SKM-1 (cell line): ENCODE results near the gene NR3C2.
"Not testable (repeated sequence)": the region's sequence is repeated elsewhere in the genome, so short reads cannot be mapped to it uniquely, and the experiment has no call there.

Experiments used
- DNase-seq: peaks from one replicate; lab custom pipeline; 2025; ENCODE audit not compliant: unreplicated experiment; lab: John Stamatoyannopoulos, UW

NR3C2 gene

DNA sequence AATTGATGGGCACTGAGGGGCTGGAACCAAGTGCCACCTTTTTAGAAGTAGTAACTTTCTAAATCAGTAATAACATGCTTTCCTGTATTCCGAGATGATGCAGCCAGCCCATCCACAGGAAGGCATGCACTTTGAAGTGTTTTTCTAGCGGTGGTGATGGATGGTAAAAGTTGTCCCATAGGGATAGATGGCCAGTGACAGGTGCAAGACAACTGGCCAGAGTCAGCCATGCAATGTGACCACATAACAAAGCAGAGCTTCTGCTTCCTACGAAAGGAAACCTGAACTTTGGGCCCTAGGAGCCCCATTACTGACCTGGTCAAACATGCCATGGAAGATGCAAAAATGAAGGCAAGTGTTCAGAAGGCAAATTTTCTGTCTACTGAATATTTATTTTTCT, 72.3 kb downstream of the NR3C2 start:
- DNase-seq, result no peak

DNA sequence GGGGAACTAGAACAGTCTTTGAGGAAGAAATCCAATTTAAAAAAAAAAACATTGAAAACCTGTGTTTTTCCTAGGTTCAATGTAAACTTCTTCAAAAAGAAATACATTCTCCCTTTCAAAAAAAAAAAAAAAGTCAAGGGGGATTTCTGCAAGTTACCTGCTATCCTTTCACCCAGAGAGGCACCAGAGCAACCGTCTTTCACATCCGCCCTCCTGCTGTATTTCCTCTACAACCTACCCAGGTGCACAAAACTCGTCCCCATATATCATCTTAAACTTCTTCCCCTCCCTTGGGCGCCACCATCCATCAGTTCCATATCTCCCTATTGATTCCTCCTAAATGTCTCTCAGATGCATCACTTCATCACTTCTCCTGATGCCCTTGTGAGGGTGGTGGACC, 74.5 kb downstream of the NR3C2 start:
- DNase-seq, result no peak

DNA sequence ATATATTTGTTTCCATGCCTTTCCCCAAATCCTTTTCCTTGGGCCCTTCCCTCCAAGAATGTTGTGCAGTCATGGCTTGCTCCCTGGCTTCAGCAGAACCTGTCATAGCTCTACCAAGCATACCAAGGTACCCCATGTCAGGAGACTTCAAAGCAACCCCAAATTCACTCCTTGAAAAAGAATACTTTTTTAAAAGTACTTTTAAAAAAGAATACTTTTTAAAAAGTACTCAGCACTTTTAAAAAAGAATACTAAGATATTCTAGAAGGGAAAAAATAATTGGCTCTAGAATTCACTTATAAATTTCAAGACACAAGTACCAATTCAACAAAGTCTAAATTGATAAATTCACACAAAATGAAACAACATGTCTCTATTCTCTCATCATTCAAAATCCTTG, 76.0 kb downstream of the NR3C2 start:
- no peak for DNase-seq

DNA sequence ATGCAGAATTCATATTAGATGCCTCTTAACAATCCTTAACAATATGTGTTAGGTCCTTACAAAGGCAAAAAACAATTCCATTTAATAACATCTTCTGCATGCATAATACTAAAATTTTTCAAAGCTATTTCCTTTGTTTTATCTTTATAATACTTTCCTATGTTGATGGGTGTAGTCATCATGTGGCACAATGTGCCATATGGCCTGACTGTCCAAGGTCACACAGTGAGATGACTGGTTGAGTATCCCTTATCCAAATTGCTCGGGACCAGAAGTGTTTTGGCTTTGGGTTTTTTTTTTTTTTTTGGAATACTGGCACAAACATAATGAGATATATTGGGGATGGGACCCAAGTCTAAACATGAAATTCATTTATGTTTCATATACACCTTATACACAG, 77.7 kb downstream of the NR3C2 start:
- no peak for DNase-seq

DNA sequence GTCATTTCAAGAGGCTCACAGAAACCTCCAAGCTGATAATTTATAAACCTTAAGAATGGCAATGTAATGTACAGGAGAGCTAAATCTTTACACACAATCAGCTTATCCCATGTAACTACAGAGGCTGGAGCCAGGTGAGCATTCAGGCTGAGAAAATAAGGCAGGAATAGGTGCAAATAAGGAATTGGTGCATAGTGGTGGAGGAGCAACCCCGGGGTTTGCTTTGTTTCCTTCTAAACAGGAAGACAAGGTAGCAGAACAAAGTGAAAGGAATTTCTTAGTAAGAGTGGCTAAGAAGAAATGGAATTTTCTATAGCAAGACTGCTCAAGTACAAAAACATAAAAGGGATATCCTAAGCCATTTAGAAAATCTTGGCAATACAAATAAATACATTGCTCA, 82.4 kb downstream of the NR3C2 start:
- no peak for DNase-seq

DNA sequence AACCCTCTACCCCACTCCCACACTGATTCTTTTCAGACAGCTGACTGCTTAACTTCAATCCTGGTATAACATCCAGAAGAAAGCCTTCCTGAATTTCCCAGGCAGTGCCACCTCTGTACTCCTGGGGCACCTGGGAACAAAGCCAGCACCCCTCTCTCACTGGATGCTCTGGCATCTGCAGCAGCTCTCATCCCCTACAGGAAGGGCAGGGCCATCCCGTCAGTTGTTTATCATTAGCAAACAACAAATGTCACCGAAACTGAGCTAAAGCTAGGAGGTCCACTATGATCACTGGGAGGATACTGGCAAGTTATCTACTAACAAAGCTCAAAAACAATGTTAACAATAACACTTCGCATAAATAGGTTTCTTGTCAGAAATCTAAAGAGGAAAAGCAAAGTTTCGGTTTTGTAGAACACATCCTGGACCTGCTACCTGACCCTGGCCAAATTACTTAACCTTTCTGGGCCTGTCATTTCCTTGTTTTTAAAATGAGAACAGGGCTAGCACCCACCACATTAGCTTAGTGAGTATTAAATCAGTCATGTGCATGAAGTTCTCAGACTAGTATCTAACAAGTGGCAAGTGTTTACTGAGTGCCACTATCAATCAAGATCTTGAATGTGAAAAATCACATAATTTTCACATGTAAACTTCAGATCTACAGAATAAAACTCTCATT, 86.6 kb downstream of the NR3C2 start:
- DNase-seq, result no peak

DNA sequence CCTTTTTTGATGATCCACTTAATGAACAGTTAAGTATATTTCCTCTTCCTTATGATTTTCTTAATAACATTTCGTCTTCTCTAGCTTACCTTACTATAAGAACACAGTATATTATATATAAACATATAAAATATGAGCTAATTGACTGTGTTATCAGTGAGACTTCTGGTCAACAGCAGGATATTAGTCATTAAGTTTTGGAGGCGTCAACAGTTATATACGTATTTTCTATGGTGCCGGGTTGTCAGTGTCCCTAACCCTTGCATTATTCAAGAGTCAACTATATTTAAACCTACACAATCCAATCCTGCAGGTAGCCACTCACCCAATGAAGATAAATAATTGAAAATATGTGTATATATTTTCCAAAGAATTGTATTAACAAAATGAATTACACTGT, 88.0 kb downstream of the NR3C2 start:
- no peak for DNase-seq

DNA sequence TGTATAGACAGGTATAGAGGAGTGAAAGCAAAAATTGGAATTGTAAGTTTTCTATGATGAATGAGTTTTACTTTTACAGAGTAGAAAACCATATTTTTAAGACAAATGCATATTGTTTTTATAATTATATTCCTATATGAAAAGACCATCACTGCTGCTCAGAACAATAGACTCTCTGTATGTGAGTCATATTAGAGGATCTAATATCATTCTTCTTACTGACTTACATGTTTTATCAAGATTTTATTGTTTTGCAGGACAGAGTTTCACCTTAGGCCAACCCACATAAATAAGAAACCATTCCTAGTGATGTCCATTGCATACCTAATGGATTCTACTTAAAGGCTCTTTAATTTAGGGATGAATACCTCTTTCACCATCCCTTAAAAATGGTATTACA, 88.6 kb downstream of the NR3C2 start:
- DNase-seq, result no peak

DNA sequence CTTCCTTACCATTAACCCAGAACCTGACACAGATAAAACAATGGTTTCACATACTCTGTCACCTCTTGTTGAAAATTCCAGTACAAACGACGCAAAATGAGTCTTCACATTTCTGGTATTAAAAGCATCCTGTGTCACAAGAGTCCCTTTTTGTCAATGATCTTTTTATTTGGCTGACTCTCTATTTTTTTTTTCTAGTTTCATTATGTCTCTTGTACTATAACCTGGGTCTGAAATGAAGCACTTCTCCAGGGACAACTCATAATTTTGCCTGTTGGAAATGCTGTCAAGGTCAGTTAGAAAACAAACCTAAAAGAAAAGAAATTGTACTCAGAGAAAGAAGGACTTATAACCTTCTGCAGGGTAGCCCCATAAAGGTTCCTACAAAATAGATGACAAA, 93.1 kb downstream of the NR3C2 start:
- no peak for DNase-seq

DNA sequence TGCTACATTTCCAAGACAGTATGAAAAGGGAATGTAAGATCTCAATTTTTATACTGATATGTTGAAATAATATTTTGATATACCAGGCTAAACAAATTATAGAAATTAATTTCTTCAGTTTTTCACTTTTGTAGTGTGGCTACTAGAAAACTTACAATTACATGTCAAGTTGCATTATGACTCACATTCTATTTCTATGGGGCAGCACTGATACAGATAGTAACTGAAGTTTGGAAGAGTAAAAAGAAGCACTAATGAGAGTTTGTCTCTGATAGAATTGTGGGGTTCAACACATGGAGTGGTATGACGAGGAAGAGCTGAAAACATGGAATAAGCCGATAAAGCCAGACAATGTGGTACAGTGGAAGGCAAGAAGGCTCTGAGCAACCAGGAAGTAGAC, 95.6 kb downstream of the NR3C2 start:
- no peak for DNase-seq

DNA sequence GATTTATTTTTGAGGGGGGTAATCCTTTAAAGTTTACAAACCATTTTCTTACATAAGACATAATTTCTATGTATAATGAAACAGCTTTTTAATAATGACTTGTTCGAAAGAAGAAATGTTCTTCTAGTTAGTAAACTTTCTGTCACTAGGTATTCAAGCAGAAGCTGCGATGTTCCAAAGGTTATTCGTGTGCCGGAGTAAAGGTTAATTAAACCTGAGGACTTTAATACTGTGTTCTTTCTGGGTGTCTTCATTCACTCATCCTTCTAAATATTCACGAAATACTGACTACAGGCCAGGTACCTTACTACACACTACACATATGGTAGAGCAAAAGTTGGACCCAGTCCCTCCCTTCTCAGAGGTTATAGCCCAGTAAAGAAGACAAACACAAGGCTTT, 96.7 kb downstream of the NR3C2 start:
- no peak for DNase-seq

DNA sequence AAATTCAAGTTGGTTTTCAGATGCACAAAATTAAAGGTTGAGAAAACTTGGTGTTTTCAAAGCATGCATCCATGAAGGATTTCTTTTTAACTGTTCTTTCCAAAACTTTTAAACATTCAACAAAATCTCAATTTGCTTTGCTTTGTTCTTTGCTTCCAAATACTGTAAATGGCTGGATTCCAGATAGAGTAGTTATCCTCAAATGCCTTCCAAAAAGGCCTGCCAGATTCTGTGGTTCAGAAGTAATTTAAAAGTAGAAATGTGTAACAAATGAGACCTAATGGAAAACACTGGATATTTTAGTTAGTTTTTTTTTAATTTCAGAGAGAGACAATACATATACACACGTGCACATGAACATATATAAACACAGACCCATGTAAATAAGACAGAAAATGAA, 97.3 kb downstream of the NR3C2 start:
- no peak for DNase-seq

DNA sequence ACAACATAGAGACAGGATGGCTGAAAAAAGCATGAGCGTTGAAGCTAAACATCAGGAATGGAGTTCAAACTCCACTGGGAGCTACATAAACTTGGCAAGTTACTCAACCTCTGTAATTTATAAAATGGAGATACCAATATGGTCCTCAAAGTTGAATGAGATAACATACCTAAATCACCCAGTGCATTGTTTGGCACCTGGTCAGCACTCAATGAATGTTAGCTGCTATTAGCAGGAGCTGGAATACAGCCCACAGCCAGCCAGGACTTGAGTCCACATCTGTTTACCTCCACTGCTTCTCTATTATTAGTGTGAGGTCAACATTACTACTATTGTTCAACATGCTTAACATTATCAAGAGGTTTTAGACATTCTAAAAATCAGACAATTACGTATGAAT, 97.9 kb downstream of the NR3C2 start:
- no peak for DNase-seq

DNA sequence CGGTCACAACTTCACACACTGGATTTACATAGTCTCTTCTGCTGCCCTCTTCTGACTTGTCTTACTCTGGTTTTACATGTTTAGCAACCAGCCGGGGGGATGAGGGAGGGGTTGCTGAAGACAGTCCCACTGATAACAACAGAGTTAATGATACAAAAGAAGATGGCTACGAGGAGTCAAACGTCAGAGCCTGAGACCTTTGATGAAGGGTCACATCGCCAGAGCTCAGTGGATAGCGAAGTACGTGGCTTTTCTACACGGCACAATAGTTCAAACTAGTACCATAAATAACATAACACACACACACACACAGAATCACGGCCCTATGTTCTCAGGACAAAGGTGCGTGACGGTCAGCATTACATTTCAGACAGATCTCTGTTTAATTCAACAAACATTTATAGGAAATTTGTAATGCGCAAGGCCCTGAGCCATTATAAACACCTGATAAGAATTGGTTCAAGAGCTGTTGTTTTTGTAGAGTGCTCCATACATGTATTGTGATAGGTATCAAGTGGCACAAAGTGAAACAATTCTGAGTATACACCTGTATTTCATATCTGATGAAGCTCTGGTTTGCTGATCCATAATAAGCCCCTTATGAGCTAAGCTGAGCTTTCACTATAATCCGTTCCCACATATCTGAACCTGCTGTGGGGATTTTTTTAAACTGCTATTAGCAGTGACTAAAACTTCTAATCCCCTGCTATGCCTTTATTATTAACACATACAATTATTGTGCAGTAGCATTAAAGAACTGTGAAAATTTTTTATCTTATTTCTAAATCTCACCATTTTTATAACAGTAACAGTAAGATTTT, 100.0 kb downstream of the NR3C2 start:
- DNase-seq, result no peak

DNA sequence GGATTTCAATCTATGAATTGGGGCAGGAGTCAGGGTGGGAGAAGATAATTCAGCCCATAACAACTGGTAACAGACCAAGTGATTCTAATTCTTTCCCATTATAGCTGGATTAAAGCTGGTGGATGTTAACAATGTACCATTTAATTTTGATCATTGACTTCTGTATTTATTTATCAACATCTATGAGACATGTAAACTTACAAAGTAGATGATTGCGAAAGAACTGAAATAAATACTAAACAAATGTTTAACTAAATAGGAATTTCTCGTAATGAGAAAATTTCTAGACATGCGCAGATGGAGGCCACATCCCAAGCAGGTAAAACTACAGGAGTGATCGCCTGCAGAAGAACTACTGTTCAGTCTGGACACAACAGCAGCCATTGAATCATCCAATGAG, 107.1 kb downstream of the NR3C2 start:
- DNase-seq, result no peak

DNA sequence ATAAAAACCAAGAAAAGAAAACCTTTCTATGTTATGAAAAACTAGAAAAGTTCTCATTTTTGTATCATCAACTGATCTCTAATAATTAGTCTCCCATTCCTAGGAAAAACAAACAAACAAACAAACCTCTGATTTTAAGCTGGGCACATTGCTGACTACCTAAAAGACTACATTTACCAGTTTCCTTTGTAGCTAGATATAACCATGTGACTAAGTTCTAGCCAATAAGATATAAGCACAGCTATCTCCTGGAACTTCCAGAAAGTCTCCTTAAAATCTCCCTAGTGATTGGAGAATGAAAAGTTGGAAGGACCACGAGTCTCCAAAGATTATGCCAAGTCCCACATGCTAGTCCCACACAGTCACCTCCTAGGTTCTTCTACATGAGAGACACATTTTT, 108.9 kb downstream of the NR3C2 start:
- DNase-seq, result no peak

DNA sequence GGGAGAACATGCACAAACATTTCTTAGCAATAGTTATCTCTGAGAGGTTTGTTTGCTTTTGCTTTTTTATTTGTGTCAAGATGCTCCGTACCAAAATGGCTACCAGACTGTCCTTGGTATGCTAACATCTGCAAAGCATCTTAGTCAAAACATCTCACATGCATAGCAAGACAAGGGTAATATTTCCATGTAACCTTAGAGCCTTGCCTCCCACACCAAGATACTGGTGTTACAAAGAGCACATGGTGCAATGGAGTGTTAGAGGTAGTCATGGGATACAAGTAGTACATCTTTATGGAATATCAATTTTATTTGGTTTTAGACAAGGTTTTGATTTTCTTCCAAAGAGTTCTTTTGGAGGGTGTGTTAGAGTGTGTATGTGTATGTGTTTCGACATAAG, 109.7 kb downstream of the NR3C2 start:
- no peak for DNase-seq

DNA sequence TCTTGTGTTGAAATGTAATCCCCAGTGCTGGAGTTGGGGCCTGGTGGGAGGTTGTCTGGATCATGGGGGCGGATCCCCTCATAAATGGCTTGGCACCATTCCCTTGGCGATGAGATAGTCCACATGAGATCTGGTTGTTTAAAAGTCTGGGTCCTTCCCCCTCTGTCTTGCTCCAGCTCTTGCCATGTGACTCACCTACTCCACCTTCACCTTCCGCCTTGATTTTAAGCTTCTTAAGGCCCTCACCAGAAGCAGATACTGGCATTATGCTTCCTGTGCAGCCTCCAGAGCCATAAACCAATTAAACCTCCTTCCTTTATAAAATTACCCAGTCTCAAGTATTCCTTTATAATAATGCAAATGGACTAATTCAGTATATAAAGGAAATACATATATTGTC, 111.5 kb downstream of the NR3C2 start:
- no peak for DNase-seq

DNA sequence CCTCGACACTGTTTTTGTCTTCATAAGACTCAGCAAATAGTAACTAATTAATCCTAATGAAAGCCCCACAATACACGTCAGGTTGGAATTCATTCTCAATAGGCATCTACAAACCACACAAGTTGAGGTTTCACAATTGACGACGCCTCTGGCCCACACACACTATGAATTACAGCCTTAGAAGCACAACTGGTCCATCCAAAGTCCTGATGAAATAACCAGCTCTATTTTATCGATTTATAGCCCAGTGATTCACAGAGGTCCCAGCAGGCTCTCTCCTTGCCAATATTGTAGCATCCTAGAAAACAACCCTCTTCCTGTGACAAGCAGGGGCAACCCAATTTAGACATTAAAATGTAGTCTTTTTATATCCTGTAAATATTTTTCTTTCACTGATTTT, 112.1 kb downstream of the NR3C2 start:
- no peak for DNase-seq

DNA sequence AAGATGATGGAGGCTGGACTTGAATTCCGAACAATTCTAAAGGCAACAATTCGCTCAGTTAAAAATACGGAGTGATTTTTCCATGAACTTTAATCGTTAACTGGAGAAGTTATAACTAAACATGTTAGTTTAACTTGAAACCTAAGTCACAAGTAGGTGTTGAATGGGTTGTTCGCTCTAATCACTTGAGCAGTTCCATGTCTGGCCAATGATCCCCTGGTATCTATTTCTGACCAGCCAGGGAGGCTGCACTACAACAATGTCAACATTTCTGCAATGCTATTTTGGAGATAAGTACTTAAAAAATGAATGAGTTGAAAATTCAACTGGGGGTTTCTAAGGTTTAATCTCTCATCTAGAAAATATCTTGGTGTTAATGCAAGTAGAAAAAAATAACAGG, 112.5 kb downstream of the NR3C2 start:
- no peak for DNase-seq

DNA sequence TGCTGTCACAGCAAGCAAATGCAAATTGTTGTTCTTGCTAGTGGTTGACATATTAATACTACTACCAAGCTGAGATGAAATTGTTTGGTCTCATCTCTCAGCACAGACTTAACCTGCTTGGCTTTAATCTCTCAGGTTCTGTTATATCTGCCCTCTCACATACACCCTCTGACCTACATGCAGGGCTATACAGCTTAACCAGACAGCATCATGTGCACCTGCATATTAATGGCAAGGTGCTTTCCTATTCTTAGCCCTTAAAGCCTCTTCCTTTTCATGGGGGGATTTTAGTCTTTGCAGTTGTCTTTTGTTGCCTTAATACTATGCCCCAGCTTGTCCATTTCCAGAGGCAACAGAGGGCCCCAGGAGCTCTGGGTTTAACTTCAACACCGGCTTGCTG, 114.5 kb downstream of the NR3C2 start:
- DNase-seq, result no peak

DNA sequence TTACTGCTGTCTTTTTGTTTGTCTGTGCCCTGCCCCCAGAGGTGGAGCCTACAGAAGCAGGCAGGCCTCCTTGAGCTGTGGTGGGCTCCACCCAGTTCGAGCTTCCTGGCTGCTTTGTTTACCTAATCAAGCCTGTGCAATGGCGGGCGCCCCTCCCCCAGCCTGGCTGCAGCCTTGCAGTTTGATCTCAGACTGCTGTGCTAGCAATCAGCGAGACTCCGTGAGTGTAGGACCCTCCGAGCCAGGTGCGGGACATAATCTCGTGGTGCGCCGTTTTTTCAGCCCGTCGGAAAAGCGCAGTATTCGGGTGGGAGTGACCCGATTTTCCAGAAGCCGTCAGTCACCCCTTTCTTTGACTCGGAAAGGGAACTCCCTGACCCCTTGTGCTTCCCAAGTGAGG, 118.9 kb downstream of the NR3C2 start:
- not testable (repeated sequence) for DNase-seq

DNA sequence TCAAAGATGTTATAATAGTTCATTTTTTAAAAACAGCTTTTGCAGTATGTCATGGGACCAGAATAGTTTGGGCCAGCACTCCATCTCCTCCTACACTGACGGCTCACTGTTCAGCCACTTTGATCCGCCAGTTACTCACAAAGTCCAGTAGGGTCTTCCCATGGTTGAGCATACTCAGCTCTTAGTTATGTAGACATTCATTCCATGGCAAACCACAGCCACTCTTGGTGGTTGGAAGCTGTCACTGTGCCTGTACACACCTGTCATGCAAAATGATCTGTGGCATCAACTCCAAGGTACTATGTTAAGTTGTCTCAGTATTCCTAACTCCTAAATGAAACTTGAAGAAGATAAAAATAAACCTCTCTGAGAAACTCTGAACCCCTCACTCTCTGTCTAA, 127.2 kb downstream of the NR3C2 start:
- no peak for DNase-seq
